WERI-Rb-1 (cell line): ENCODE measurements around the gene KIAA0319L.
"Not testable (repeated sequence)": the region's sequence is repeated elsewhere in the genome, so short reads cannot be mapped to it uniquely, and the experiment has no call there.

Source experiments
- DNase-seq: peaks from one replicate; pipeline ENCODE4 v3.0.0-alpha.2; 2020
- H3K27ac ChIP-seq: fragments of 250-450 bp; sonication (Bioruptor Pico); 2 replicates; pipeline ENCODE4 v1.5.1; 2020; ENCODE audit warnings: mild to moderate bottlenecking, moderate library complexity
- H3K27me3 ChIP-seq: fragments of 250-450 bp; sonication (Bioruptor Pico); 2 replicates; pipeline ENCODE4 v1.5.1; 2021; ENCODE audit warnings: mild to moderate bottlenecking, low read depth, moderate library complexity; ENCODE audit not compliant: insufficient read depth, severe bottlenecking
- H3K36me3 ChIP-seq: fragments of 250-450 bp; sonication (Bioruptor Pico); 2 replicates; pipeline ENCODE4 v1.5.1; 2020; ENCODE audit warnings: mild to moderate bottlenecking, moderate library complexity
- H3K4me3 ChIP-seq: 2 replicates; pipeline ENCODE4 v1.5.1; 2011; ENCODE audit warnings: low read depth, mild to moderate bottlenecking, control low read depth, low read length
- H3K9me3 ChIP-seq: fragments of 250-450 bp; sonication (Bioruptor Pico); 2 replicates; pipeline ENCODE4 v1.5.1; 2021; ENCODE audit warnings: mild to moderate bottlenecking, moderate library complexity; ENCODE audit not compliant: severe bottlenecking
- TF ChIP-seq, protein P1 (sequence below): IDR thresholded peaks from 2 replicates; pipeline ENCODE4 v1.5.1; 2011; ENCODE audit warnings: low read depth, mild to moderate bottlenecking, control low read depth, inconsistent platforms, low read length

KIAA0319L gene

DNA sequence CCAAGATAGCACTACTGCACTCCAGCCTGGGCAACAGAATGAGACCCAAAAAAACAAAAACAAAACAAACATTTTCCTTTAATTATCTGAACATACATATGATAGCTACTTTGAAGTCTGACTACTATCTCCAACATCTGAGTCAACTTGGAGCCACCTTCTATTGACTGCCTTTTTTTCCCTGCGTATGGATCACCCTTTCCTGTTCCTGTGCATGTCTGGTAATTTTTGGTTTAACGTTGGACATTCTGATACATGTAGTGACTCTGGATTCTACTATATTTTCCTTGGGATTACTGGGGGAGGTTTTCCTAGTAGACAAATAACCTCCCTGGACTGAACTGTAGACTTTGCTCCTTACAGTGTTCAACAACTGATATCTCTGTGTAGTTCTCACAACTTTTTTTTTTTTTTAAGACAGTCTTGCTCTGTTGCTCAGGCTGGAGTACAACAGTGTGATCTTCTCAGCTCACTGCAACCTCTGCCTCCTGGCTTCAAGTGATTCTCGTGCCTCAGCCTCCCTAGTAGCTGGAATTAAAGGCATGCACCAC, 70.3 kb downstream of the KIAA0319L start:
- TF ChIP-seq, protein P1, sequence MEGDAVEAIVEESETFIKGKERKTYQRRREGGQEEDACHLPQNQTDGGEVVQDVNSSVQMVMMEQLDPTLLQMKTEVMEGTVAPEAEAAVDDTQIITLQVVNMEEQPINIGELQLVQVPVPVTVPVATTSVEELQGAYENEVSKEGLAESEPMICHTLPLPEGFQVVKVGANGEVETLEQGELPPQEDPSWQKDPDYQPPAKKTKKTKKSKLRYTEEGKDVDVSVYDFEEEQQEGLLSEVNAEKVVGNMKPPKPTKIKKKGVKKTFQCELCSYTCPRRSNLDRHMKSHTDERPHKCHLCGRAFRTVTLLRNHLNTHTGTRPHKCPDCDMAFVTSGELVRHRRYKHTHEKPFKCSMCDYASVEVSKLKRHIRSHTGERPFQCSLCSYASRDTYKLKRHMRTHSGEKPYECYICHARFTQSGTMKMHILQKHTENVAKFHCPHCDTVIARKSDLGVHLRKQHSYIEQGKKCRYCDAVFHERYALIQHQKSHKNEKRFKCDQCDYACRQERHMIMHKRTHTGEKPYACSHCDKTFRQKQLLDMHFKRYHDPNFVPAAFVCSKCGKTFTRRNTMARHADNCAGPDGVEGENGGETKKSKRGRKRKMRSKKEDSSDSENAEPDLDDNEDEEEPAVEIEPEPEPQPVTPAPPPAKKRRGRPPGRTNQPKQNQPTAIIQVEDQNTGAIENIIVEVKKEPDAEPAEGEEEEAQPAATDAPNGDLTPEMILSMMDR, result no peak
- Histone ChIP-seq H3K4me3 (no peak overlapping the region), H3K27me3 (no peaks in the 10 kb centered on the region), H3K27ac (no peak overlapping the region), H3K36me3 (peaks cover 4% of the 10 kb centered on the region; the same call in 1 of the 2 replicates), H3K9me3 (peaks cover 3% of the 10 kb centered on the region)
- no peak for DNase-seq

DNA sequence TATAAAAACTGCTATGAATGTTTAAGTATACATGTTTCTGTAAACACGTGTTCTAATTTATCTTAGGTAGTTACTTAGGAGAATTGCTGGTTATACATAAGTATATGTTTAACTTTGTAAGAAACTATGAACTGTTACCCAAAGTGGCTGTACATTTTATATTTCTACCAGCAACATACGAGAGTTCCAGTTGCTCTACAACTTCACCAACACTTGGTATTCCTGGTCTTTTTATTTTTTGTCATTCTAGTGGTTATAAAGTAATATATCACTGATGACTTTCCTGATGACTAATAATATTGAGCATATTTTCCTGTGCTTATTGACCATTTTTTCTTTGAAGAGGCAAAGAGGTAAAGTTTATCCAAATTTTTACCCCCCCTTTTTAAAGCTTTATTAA, 76.0 kb downstream of the KIAA0319L start:
- peaks cover 3% of the 10 kb centered on the region for H3K9me3 ChIP-seq
- DNase-seq, result no peak
- H3K4me3 ChIP-seq, result no peak overlapping the region
- H3K36me3 ChIP-seq, result peaks cover 10% of the 10 kb centered on the region
- TF ChIP-seq, protein P1, result no peak
- no peak overlapping the region for H3K27ac ChIP-seq
- no peaks in the 10 kb centered on the region for H3K27me3 ChIP-seq

DNA sequence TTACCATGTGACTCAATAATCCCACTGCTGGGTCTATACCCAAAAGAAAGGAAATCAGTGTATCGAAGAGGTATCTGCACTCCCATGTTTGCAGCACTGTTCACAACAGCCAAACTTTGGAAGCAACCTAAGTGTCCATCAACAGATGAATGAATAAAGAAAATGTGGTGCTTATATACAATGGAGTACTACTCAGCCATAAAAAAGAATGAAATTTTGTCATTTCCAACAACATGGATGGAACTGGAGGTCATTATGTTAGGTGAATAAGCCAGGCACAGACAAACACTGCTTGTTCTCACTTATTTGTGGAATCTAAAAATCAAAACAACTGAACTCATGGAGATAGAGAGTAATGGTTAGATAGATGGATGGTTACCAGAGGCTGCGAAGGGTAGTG, 79.3 kb downstream of the KIAA0319L start:
- TF ChIP-seq, protein P1, result no peak
- no peak for DNase-seq
- Histone ChIP-seq H3K36me3 (peaks cover 31% of the 10 kb centered on the region), H3K4me3 (no peak overlapping the region), H3K27me3 (no peaks in the 10 kb centered on the region), H3K27ac (no peak overlapping the region), H3K9me3 (peaks cover 3% of the 10 kb centered on the region)

- no peaks in the 10 kb centered on the region for H3K9me3 ChIP-seq
- TF ChIP-seq, protein P1, result no peak
- H3K36me3 ChIP-seq, result peaks cover 39% of the 10 kb centered on the region
- no peaks in the 10 kb centered on the region for H3K27me3 ChIP-seq
- DNase-seq, result no peak
- H3K27ac ChIP-seq, result no peak overlapping the region
- H3K4me3 ChIP-seq, result no peak overlapping the region
Measured at GRCh38 chr1:35475856-35476674, 81.1 kb downstream of the KIAA0319L start.

DNA sequence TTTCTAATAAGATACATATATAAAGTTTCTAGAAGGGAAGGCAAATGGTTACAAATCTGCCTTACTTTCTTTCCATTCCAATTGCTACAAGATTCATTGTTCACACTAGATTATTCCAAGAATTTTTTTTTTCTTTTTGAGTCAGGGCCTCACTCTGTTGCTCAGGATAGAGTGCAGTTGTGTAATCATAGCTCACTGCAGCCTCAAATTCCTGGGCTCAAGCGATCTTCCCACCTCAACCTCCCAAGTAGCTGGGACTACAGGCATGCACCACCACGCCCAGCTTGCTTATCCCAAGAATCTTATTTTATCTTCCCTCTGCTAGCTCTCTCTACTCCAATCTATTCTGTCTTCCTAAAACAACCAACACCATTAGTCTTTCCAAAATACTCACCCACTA, 81.8 kb downstream of the KIAA0319L start:
- TF ChIP-seq, protein P1, result no peak
- Histone ChIP-seq H3K27ac (no peak overlapping the region), H3K4me3 (no peak overlapping the region), H3K36me3 (peaks cover 45% of the 10 kb centered on the region), H3K9me3 (no peaks in the 10 kb centered on the region), H3K27me3 (no peaks in the 10 kb centered on the region)
- no peak for DNase-seq

GRCh38 chr1:35473216-35473615, 84.0 kb downstream of the KIAA0319L start:
- H3K36me3 ChIP-seq, result peaks cover 54% of the 10 kb centered on the region
- not testable (repeated sequence) for H3K27ac ChIP-seq, H3K9me3 ChIP-seq, H3K4me3 ChIP-seq, DNase-seq, H3K27me3 ChIP-seq
